Upper lobe of left lung (tissue), 6 donors: ENCODE measurements around the gene ITPA. TPM values are rescaled to one million over a fixed set of nuclear protein-coding genes. Genes with fewer than 3 reads are reported as not detected.
A peak's percentile ranks its signal among the peaks of the same experiment; 100 is the strongest.

Experiments used
- ATAC-seq, 2 donors: fragments of 200-7000 bp; cut with Tn5 transposase; one replicate each; pipeline ENCODE4 v1.9.1; 2022; ENCODE audit warnings: mild to moderate bottlenecking in 2 of 2, moderate library complexity in 2 of 2; ENCODE audit not compliant: low FRiP score in 2 of 2
- DNase-seq, 2 donors: peaks; one replicate each; pipeline ENCODE4 v3.0.0-alpha.2; 2019 to 2020
- H3K27ac ChIP-seq, 4 donors: fragments of 200-600 bp; sonication (generic); one replicate each; pipeline ENCODE4 v1.5.1; 2016 to 2019
- H3K27me3 ChIP-seq, 4 donors: fragments of 200-600 bp; sonication (generic); one replicate each; pipeline ENCODE4 v1.5.1; 2017 to 2019
- H3K36me3 ChIP-seq, 4 donors: fragments of 200-600 bp; sonication (generic); one replicate each; pipeline ENCODE4 v1.5.1; 2016 to 2019
- H3K4me1 ChIP-seq, 4 donors: fragments of 200-600 bp; sonication (generic); one replicate each; pipeline ENCODE4 v1.5.1; 2018 to 2019
- H3K4me3 ChIP-seq, 4 donors: fragments of 200-600 bp; sonication (generic); one replicate each; pipeline ENCODE4 v1.5.1; 2017 to 2019; ENCODE audit warnings: mild to moderate bottlenecking in 2 of 4, moderate library complexity in 1 of 4
- H3K9me3 ChIP-seq, 4 donors: fragments of 200-600 bp; sonication (generic); one replicate each; pipeline ENCODE4 v1.5.1; 2018 to 2019
- EP300 ChIP-seq, 4 donors: sonication (generic); formaldehyde crosslinking; IDR thresholded peaks; one replicate each; pipeline ENCODE4 v1.5.1; 2017; ENCODE audit warnings: antibody characterized with exemption in 4 of 4, control low read depth in 2 of 4
- POLR2A ChIP-seq, 4 donors: fragments of 450-650 bp; IDR thresholded peaks; one replicate each; pipeline ENCODE4 v1.5.1; 2016 to 2017; ENCODE audit warnings: antibody characterized with exemption in 4 of 4, mild to moderate bottlenecking in 2 of 4
- POLR2AphosphoS5 ChIP-seq, 2 donors: sonication (generic); formaldehyde crosslinking; IDR thresholded peaks; one replicate each; pipeline ENCODE4 v1.5.1; 2017; ENCODE audit warnings: antibody characterized with exemption in 2 of 2
- WGBS, 2 donors: methylation state at CpG; one replicate each; pipeline ENCODE4 v1.1.5; 2017 to 2018; 5-methylcytosine and 5-hydroxymethylcytosine counted together
- total RNA-seq, 6 donors: library from RNA; depleted of rRNA in 4 of 6; stranded (reverse); fragments of >200 nt in 4 of 6; gene quantifications; one replicate each; pipeline versions ENCODE4 v1.1.0 to v1.2.1, GENCODE V29; 2016 to 2021
- TF ChIP-seq, protein P1 (sequence below), 6 experiments: fragments of 450-650 bp in 4 of 6; fragments of 200-600 bp in 2 of 6; sonication (generic) in 2 of 6; IDR thresholded peaks; one replicate each; pipeline ENCODE4 v1.5.1; 2016 to 2019; ENCODE audit warnings: antibody characterized with exemption in 6 of 6
- donor health status: DM: no; HTN: no; CAD: no; lungs with moderate emphysema.
- donor health status: DM: no; HTN: yes; CAD: no; lungs with severe emphysema.

ITPA gene
- total RNA-seq, 6 donors from 2014 or later: 31.5 to 58.5 (median 43.3) TPM

DNA sequence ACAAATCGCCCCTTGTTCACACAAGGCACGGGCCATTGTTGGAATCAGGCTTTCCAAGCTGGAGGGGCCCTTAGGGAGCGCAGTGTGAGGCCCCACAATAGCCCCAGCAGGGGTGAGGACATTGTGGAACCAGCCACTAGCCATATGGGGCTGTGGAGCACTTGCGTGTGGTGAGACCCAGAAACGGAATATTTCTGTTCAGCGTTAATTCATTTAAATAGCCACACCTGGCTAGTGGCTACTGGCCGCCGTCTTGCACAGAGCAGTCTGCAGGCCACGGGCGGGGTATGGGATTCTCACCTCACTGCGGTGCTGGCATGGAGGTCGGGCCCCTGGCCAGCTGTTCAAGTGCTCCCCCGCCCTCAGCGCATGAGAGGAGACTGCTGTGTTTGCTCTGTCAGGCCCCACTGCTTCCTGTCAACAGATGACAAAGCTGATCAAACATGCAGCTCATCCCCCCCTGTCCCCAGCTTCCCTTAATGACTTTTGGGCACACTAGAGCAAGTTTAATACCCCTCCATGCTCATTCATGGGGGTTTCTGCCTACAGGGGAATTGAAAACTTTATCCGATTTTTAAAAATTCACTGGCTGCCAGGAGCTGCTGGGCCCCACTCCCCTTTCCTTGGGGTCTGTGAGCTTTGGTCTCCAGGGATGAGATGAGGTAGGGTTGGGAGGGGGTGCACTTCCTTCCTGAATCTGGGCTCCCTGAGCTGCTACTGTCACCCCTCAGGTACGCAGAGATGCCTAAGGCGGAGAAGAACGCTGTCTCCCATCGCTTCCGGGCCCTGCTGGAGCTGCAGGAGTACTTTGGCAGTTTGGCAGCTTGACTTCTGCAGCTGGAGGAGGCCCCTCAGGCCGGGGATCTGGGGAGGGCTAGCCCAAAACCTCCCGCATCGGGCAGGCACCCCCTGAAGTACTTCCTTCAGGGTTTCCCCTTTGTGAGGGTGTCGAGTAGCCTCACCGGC is 13.6 kb downstream of the ITPA start:
- Histone ChIP-seq H3K27ac (no peak overlapping the region), H3K9me3 (no peaks in the 10 kb centered on the region), H3K4me1 (peaks cover 3 to 8% (median 8%) of the 10 kb centered on the region in 4 donors), H3K27me3 (no peaks in the 10 kb centered on the region), H3K36me3 (peaks cover 4 to 43% (median 29%) of the 10 kb centered on the region in 4 donors), H3K4me3 (no peak overlapping the region)
- no peak for TF ChIP-seq EP300 (IDR thresholded peaks at IDR 0.05)
- TF ChIP-seq, protein P1, sequence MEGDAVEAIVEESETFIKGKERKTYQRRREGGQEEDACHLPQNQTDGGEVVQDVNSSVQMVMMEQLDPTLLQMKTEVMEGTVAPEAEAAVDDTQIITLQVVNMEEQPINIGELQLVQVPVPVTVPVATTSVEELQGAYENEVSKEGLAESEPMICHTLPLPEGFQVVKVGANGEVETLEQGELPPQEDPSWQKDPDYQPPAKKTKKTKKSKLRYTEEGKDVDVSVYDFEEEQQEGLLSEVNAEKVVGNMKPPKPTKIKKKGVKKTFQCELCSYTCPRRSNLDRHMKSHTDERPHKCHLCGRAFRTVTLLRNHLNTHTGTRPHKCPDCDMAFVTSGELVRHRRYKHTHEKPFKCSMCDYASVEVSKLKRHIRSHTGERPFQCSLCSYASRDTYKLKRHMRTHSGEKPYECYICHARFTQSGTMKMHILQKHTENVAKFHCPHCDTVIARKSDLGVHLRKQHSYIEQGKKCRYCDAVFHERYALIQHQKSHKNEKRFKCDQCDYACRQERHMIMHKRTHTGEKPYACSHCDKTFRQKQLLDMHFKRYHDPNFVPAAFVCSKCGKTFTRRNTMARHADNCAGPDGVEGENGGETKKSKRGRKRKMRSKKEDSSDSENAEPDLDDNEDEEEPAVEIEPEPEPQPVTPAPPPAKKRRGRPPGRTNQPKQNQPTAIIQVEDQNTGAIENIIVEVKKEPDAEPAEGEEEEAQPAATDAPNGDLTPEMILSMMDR (IDR thresholded peaks at IDR 0.05): no peak
- TF ChIP-seq POLR2A (IDR thresholded peaks at IDR 0.05): no peak
- no peak for TF ChIP-seq POLR2AphosphoS5 (IDR thresholded peaks at IDR 0.05)
- DNase-seq: peak in 1 of 2 donors; percentile 79
- no peak for ATAC-seq
- WGBS, 2 donors: 65 to 74% methylated on average over 15 to 23 of the region's 25 CpGs

DNA sequence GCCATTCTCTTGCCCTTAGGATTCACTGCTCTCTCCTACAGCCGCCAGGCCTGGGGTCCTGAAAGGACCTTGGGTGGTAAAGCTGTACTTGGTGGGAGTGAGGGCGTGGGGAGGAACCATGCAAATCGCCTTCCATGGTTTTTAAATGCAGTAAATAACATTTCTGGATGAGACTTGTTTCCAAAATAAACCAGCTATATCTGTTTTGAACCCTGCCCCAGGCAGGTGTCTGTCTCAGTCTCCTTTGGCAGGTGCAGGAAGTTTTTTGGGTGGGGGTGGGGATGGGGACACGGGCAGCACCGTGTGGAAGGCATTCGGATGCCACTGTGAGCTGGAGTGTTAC is 14.3 kb downstream of the ITPA start:
- H3K4me1 ChIP-seq: peaks cover 2 to 3% (median 3%) of the 10 kb centered on the region in 4 donors
- 83 to 91% methylated on average over 6 of the region's 6 CpGs for WGBS, 2 donors

DNA sequence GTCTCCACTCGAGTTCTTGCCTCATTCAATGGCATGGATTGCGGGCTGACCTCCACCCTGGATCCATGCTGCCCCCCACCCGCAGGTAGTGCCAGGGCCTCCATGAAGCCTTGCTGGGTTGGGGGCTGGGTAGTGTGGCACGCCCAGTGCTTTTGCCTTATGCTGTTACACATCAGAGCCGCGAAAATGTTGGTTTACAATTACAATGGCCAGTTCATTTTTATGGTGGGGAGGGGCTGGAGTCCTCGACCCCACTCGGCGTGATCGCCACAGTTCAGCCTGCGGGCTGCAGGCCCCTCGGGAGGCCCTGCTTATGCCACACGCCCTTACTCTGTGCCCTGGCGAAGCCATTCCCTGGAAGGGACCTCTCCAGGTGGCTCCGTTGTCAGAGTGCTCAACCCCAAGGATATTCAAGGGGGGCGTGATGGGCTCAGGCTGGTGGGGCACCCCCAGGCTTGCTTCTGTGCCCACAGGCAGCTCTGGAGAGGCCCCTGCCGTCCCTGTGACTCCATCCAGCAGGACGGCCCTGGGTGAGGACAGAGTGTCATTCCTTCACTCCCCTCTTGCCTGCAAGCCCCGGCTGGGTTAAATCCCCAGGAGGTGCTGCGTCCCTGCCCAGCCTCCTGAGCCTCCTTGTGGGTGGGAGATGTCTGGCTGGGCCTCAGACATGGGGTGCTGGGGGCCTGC is 14.8 kb downstream of the ITPA start:
- DNase-seq (peak in 1 of 2 donors; percentile 58), ATAC-seq (no peak)
- H3K27me3 ChIP-seq: no peaks in the 10 kb centered on the region
- WGBS, 2 donors: 72 to 92% methylated on average over 13 to 16 of the region's 20 CpGs
- no peaks in the 10 kb centered on the region for H3K4me1 ChIP-seq
- peaks cover 4 to 43% (median 29%) of the 10 kb centered on the region in 4 donors for H3K36me3 ChIP-seq
- no peak overlapping the region for H3K4me3 ChIP-seq
- no peaks in the 10 kb centered on the region for H3K9me3 ChIP-seq
- TF ChIP-seq EP300 (IDR thresholded peaks at IDR 0.05): no peak
- TF ChIP-seq, protein P1 (IDR thresholded peaks at IDR 0.05): no peak
- no peak for TF ChIP-seq POLR2AphosphoS5 (IDR thresholded peaks at IDR 0.05)
- TF ChIP-seq POLR2A (IDR thresholded peaks at IDR 0.05): no peak
- H3K27ac ChIP-seq: no peak overlapping the region

More for the DNA sequence above, 14.3 kb downstream of the ITPA start:
- ATAC-seq (no peak), DNase-seq (no peak)
- Histone ChIP-seq H3K4me3 (no peak overlapping the region), H3K9me3 (no peaks in the 10 kb centered on the region), H3K27me3 (no peaks in the 10 kb centered on the region), H3K27ac (no peak overlapping the region), H3K36me3 (peaks cover 4 to 43% (median 29%) of the 10 kb centered on the region in 4 donors)
- TF ChIP-seq POLR2A (IDR thresholded peaks at IDR 0.05): no peak
- no peak for TF ChIP-seq EP300 (IDR thresholded peaks at IDR 0.05)
- TF ChIP-seq POLR2AphosphoS5 (IDR thresholded peaks at IDR 0.05): no peak
- TF ChIP-seq, protein P1 (IDR thresholded peaks at IDR 0.05): no peak

DNA sequence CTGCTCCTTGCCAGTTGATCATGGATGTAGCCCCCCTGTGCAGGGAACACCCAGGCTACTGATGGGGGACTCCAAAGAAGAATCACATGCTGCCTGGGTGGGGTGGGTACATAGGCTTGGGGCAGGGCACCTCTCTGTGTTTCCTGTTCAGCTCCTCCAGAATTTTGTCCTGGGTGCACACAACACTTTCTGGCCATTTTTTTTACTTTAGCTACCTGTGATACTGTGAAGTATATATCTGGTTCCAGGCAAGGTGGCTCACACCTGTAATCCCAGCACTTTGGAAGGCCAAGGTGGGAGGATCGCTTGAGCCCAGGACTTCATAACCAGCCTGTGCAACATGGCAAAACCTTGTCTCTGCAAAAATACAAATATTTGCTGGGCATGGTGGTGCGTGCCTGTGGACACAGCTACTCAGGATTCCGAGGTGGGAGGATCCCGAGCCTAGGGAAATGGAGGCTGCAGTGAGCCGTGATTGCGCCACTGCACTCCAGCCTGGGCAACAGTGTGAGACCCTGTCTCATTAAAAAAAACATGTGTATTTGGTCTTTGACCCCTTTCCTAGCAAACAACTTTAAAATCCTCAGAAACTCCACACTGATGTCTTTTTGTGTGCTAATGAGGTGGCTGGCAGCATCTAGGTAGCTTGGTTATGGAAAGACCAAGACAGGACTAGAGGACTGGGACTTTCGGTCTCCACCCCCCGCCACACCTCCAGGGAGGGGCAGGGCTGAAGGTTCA is 15.6 kb downstream of the ITPA start:
- TF ChIP-seq EP300 (IDR thresholded peaks at IDR 0.05) (no peak), POLR2A (IDR thresholded peaks at IDR 0.05) (no peak), POLR2AphosphoS5 (IDR thresholded peaks at IDR 0.05) (no peak)
- TF ChIP-seq, protein P1 (IDR thresholded peaks at IDR 0.05): no peak
- WGBS, 2 donors: 92 to 95% methylated on average over 8 of the region's 8 CpGs
- Histone ChIP-seq H3K4me1 (no peaks in the 10 kb centered on the region), H3K27me3 (no peaks in the 10 kb centered on the region), H3K9me3 (no peaks in the 10 kb centered on the region), H3K27ac (no peak overlapping the region), H3K36me3 (peaks cover 4 to 41% (median 29%) of the 10 kb centered on the region in 4 donors), H3K4me3 (no peak overlapping the region)
- ATAC-seq (no peak), DNase-seq (no peak)
